Natural killer cell (primary cell): ENCODE data around the gene GARNL3. TPM values are rescaled to one million over a fixed set of nuclear protein-coding genes. Genes with fewer than 3 reads are reported as not detected.

Source experiments
- ATAC-seq, 3 donors: fragments of 150-1000 bp in 2 of 3; fragments of 200-7000 bp in 1 of 3; cut with Tn5 transposase; 1 replicate in 1 of 3; 2 replicates in 2 of 3; pipeline ENCODE4 v1.10.0; 2021; ENCODE audit warnings: mild to moderate bottlenecking in 2 of 3, moderate library complexity in 2 of 3
- DNase-seq, 2 donors: peaks; one replicate each; pipeline versions ENCODE4 v3.0.0 to v3.0.0-alpha.2; 2013 to 2021; ENCODE audit warnings: mixed read lengths in 1 of 2
- H3K27ac ChIP-seq: one replicate; pipeline ENCODE4 v1.5.1; 2013; ENCODE audit warnings: mild to moderate bottlenecking, low read length
- H3K27me3 ChIP-seq: one replicate; pipeline ENCODE4 v1.6.1; 2013; ENCODE audit warnings: low read length; ENCODE audit not compliant: control insufficient read depth, insufficient read depth
- H3K36me3 ChIP-seq: one replicate; pipeline ENCODE4 v1.6.1; 2013; ENCODE audit warnings: low read length; ENCODE audit not compliant: control insufficient read depth, insufficient read depth
- H3K4me1 ChIP-seq: one replicate; pipeline ENCODE4 v1.6.1; 2013; ENCODE audit warnings: low read length; ENCODE audit not compliant: control insufficient read depth, insufficient read depth
- H3K4me3 ChIP-seq: one replicate; pipeline ENCODE4 v1.5.1; 2013; ENCODE audit warnings: low read length
- H3K9me3 ChIP-seq: one replicate; pipeline ENCODE4 v1.6.1; 2013; ENCODE audit warnings: low read length; ENCODE audit not compliant: control insufficient read depth, insufficient read depth
- H3K27ac Mint-ChIP-seq, 2 donors: one replicate each; pipeline ENCODE4 v1.8.0; 2022; ENCODE audit warnings: mild to moderate bottlenecking in 2 of 2, mixed read lengths in 2 of 2, moderate library complexity in 1 of 2
- H3K27me3 Mint-ChIP-seq, 2 donors: one replicate each; pipeline ENCODE4 v1.8.0; 2022; ENCODE audit warnings: low read depth in 2 of 2, mixed read lengths in 2 of 2
- H3K36me3 Mint-ChIP-seq: one replicate; pipeline ENCODE4 v1.8.0; 2022; ENCODE audit warnings: mixed read lengths
- H3K4me1 Mint-ChIP-seq, 2 donors: one replicate each; pipeline ENCODE4 v1.8.0; 2022; ENCODE audit warnings: mixed read lengths in 2 of 2
- H3K4me3 Mint-ChIP-seq: one replicate; pipeline ENCODE4 v1.8.0; 2022; ENCODE audit warnings: mild to moderate bottlenecking, moderate library complexity, mixed read lengths
- H3K9me3 Mint-ChIP-seq, 2 donors: one replicate each; pipeline ENCODE4 v1.8.0; 2022; ENCODE audit warnings: mixed read lengths in 2 of 2
- WGBS: methylation state at CpG from one replicate; pipeline ENCODE4 v1.1.7; 2013; ENCODE audit warnings: missing lambda C conversion rate; ENCODE audit not compliant: insufficient coverage; 5-methylcytosine and 5-hydroxymethylcytosine counted together
- intact Hi-C: fragments of 100-400 bp; cut with micrococcal nuclease; formaldehyde crosslinking; loops from one replicate; pipeline ENCODE4 v1.14.2; 2022
- total RNA-seq, 4 donors: library from RNA; stranded (reverse); fragments of 120-200 nt in 1 of 4; gene quantifications; one replicate each; pipeline versions ENCODE4 v1.2.3 to v1.2.4, GENCODE V29; 2013 to 2022
- TF ChIP-seq, protein P1 (sequence below): fragments of 200-600 bp; IDR thresholded peaks from one replicate; pipeline ENCODE4 v1.8.0; 2022; ENCODE audit warnings: antibody characterized with exemption

Gene GARNL3
- total RNA-seq, 3 donors from 2014 or later (not counting 1 experiment from before 2014, with no cell fraction given), result 3.8 to 6.0 (median 6.0) TPM

DNA sequence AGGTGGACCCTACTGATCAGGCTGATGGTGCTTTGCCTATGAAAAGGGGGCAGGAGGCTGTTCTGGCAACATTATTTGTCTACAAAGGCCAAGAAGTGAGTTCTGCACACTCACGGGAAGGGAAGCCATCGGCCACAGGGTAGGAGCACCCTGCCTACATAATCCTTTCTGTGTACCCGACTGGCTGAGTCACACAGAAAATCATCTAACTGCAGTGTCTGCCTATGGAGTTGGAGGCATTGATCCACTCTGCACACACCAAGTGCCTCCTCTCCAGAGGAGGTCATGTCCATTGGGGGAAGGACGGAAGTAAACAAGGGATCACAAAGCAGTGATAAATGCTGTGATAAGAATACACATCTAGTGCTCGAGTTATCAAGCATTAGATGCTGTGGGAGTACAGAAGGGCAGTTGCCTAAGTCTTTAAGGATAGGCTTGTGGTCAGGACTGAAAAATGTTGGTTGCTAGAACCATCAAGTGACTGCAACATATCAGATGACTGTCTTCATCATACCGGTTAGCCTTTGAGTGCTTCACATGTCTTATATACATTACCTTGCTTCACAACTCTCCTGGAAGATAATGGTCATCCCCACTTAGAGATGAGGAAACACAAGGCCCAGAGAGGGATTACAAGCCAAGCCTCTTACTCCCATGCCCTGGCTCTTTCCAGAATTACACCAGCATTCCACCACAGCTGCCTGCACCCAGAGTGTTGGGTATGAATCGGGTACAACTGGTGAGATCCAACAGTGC is 131.1 kb downstream of the GARNL3 start:
- ATAC-seq (no peak), DNase-seq (no peak)
- TF ChIP-seq, protein P1, sequence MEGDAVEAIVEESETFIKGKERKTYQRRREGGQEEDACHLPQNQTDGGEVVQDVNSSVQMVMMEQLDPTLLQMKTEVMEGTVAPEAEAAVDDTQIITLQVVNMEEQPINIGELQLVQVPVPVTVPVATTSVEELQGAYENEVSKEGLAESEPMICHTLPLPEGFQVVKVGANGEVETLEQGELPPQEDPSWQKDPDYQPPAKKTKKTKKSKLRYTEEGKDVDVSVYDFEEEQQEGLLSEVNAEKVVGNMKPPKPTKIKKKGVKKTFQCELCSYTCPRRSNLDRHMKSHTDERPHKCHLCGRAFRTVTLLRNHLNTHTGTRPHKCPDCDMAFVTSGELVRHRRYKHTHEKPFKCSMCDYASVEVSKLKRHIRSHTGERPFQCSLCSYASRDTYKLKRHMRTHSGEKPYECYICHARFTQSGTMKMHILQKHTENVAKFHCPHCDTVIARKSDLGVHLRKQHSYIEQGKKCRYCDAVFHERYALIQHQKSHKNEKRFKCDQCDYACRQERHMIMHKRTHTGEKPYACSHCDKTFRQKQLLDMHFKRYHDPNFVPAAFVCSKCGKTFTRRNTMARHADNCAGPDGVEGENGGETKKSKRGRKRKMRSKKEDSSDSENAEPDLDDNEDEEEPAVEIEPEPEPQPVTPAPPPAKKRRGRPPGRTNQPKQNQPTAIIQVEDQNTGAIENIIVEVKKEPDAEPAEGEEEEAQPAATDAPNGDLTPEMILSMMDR, result no peak
- Mint-ChIP-seq H3K27me3 (peaks cover 12 to 18% of the 10 kb centered on the region in 2 donors), H3K4me3 (peak overlapping the region; percentile 77), H3K9me3 (no peaks in the 10 kb centered on the region), H3K4me1 (peaks cover 9 to 13% of the 10 kb centered on the region in 2 donors), H3K36me3 (no peaks in the 10 kb centered on the region), H3K27ac (no peak overlapping the region)
- no peak overlapping the region for H3K4me3 ChIP-seq
- peaks cover 23% of the 10 kb centered on the region for H3K27me3 ChIP-seq
- no peaks in the 10 kb centered on the region for H3K9me3 ChIP-seq
- H3K4me1 ChIP-seq, result peaks cover 23% of the 10 kb centered on the region
- intact Hi-C loops, result loop anchor here (2.0 to 10.0 kb wide), 3 partner anchors 29 to 171 kb away; partner anchors contain the start of genes LRSAM1, RPL12 and ZNF79
- no peak overlapping the region for H3K27ac ChIP-seq
- H3K36me3 ChIP-seq, result peaks cover 2% of the 10 kb centered on the region
- WGBS, result 93% methylated on average over 7 of the region's 7 CpGs

DNA sequence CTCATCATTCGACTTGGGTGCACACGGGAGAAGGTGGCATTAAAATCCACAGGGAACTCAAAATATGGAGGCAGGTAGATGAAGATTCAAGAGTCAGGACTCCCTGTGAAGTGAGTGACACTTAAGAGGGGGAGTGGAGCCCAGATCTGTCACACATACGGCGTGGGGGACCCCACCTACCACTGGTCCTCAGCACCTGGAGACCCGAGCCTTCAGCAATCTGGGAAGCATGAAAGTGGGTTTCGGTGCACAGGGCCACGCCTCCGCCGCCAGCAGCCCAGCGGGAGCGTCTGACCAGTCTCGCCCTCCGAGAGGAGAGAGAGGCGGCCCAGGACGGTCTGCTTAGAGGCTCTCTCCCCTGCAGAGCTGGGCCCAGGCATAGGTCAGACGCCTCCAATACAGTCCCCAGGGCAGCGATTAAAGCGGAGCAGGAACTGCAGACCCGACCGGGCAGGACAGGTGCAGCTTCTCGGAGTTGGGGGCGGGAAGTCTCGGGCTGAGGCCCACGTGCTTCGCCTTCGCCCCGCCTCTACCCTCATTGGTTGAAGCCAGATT is 131.8 kb downstream of the GARNL3 start:
- H3K36me3 Mint-ChIP-seq, result no peaks in the 10 kb centered on the region
- peaks cover 2% of the 10 kb centered on the region for H3K36me3 ChIP-seq
- intact Hi-C loops, result loop anchor here (2.0 to 10.0 kb wide), 3 partner anchors 28 to 172 kb away; partner anchors contain the start of genes LRSAM1, RPL12 and ZNF79
- DNase-seq (no peak), ATAC-seq (no peak)
- 4% methylated on average over 27 of the region's 27 CpGs for WGBS
- H3K9me3 Mint-ChIP-seq, result no peaks in the 10 kb centered on the region
- H3K27ac Mint-ChIP-seq, result peak overlapping the region in 1 of 2 donors; percentile 84
- H3K4me3 Mint-ChIP-seq, result peak overlapping the region; percentile 77
- H3K4me3 ChIP-seq, result peak overlapping the region; percentile 43
- no peaks in the 10 kb centered on the region for H3K9me3 ChIP-seq
- H3K27me3 ChIP-seq, result peaks cover 19% of the 10 kb centered on the region
- TF ChIP-seq, protein P1, result no peak
- H3K4me1 ChIP-seq, result peaks cover 23% of the 10 kb centered on the region
- H3K27me3 Mint-ChIP-seq, result peaks cover 12 to 17% of the 10 kb centered on the region in 2 donors
- H3K27ac ChIP-seq, result no peak overlapping the region
- H3K4me1 Mint-ChIP-seq, result peaks cover 9 to 13% of the 10 kb centered on the region in 2 donors

DNA sequence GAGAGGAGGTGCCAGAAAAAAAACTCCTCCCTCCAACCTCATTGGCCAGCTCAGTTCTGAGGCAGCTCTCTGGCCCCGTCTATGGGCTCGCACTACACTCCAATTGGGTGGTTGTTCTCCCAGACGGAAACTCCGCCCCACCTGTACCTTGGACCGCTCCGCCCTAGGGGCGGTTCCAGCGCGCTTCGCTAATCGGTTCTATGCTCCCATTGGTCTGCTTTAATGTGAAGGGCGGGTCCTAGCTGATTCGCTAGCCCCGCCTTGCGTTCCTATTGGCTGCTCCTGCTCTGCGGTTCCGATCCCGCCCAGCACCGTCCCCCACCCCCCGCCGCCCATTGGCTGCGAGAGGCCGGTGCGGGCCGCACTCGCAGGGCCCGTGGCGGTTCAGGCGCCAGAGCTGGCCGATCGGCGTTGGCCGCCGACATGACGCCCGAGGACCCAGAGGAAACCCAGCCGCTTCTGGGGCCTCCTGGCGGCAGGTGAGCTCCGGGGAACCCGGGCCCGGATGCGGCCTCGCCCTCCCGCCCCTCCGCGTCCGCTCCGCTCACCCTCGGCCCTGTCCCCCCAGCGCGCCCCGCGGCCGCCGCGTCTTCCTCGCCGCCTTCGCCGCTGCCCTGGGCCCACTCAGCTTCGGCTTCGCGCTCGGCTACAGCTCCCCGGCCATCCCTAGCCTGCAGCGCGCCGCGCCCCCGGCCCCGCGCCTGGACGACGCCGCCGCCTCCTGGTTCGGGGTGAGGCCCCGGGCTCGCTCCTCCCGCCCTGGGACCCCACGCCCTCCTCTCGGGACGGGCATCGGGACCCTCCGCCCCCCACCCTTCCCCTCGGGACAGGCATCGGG is 132.5 kb downstream of the GARNL3 start, which contains the start of gene SLC2A8:
TSS of gene SLC2A8 (plus strand) at position 362 of the 838 bp plus-strand sequence. CDS start at position 424, 62 bp downstream.
- WGBS, result under 1% methylated on average over 87 of the region's 87 CpGs
- peaks cover 9 to 13% of the 10 kb centered on the region in 2 donors for H3K4me1 Mint-ChIP-seq
- intact Hi-C loops, result loop anchor here (2.0 to 10.0 kb wide), 3 partner anchors 28 to 172 kb away; partner anchors contain the start of genes LRSAM1, RPL12 and ZNF79
- no peaks in the 10 kb centered on the region for H3K36me3 Mint-ChIP-seq
- H3K36me3 ChIP-seq, result peaks cover 2% of the 10 kb centered on the region
- peak within 1 kb of the TSS; percentile 43 for H3K4me3 ChIP-seq
- H3K27ac Mint-ChIP-seq, result peak within 1 kb of the TSS; percentile 57 to 84
- H3K27me3 ChIP-seq, result peaks cover 13% of the 10 kb centered on the region
- H3K27me3 Mint-ChIP-seq, result peaks cover 11 to 13% of the 10 kb centered on the region in 2 donors
- peak; percentile 90 to 98 (median 92) for ATAC-seq
- H3K27ac ChIP-seq, result no peak within 1 kb of the TSS
- H3K9me3 Mint-ChIP-seq, result no peaks in the 10 kb centered on the region
- TF ChIP-seq, protein P1, result no peak
- H3K9me3 ChIP-seq, result no peaks in the 10 kb centered on the region
- peak within 1 kb of the TSS; percentile 83 for H3K4me3 Mint-ChIP-seq
- H3K4me1 ChIP-seq, result peaks cover 23% of the 10 kb centered on the region
- peak; percentile 96 to 97 for DNase-seq
